GM19035 (cell line): ENCODE results near the gene SIK3.

Experiments
- ATAC-seq: cut with Tn5 transposase; IDR thresholded peaks from one replicate; pipeline ENCODE4 v1.9.1; 2021; ENCODE audit not compliant: unreplicated experiment

Gene SIK3

DNA sequence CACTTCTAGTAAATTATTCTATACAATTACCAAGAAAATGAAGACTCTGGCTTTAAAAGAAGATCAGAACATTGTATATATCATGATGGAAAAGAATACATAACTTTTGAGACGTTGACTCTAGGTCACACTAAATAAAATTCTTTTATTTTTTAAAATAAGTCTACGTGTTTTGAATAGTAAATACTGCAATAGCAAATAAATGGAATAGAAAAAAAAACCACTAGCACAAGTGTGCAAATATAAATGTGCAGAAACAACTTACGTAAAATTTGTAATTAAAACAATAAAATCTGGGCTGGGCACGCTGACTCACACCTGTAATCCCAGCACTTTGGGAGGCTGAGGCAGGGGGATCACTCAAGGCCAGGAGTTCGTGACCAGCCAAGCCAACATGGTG lies 17.9 kb downstream of the SIK3 start:
- no peak for ATAC-seq

DNA sequence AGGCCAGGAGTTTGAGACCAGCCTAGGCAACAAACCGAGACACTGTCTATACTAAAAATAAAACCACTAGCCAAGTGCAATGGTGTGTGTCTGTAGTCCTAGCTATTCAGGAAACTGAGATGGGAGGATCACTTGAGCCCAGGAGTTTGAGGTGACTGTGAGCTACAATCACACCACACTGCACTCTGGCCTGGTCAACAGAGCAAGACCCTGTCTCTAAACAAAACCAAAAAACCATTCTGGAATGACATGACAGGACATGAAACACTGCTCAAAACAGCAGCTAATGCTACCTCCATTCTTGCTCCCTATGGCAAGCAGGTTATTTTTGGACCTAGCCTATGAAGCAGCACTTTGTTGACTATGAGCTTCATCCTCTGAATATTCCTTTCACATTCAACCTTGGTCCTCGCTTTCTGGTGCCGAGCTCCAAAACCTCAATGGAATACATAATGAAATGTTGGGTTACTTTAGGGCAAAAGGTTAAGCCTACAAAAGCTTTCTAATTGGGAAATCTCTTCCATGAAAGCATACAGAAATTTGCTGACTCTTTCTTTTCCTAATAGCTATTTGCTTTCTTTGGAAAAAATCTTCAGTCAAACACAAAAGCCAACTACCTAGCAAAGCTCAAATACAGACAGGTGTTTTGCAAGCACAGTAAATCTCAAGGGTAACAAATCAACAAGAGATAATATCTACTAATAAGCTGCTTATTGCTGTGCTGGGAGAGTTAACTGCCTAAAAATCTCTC lies 21.1 kb downstream of the SIK3 start:
- ATAC-seq: no peak

GRCh38 chr11:117075186-117075585 lies 23.0 kb downstream of the SIK3 start:
- no peak for ATAC-seq

- no peak for ATAC-seq
Measured at GRCh38 chr11:117074119-117074518, 24.1 kb downstream of the SIK3 start.

DNA sequence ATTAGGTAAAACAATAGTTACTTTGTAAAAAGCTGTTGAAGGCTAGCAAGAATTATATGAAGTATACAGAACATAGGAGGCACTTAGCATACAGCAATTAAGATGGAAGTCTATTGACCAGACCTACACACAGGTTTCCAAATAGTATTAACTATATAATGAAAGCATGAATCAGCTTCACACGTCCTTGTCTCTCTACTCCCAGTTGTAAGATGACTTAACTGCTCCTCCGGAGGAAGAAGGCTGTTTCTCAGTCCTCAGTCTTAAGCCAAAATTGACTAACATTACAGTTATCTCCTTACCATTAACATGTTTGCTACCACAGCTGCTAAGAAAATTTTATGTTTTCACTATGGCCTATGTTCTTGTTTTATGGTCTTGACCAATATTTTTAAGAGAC lies 24.7 kb downstream of the SIK3 start:
- no peak for ATAC-seq

GRCh38 chr11:117072517-117073461 lies 25.4 kb downstream of the SIK3 start:
- ATAC-seq: no peak

DNA sequence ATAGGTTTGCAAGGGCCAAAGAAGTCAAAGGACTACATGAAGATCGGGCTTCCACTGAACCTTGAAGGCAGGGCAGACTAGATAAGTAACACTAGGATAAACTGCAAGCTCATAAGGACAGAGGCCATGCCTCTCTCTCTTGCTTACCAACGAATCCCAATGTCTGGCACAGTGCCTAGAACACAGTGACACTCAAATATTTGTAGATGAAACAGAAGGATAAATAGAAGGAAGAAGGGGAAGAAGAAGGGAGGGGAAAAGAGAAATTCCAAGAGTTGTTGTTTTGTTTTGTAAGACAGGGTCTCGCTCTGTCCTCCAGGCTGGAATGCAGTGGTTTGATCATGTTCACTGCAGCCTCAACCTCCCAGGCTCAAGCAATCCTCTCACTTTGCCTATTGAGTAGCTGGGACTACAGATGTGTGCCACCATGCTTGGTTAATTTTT lies 26.9 kb downstream of the SIK3 start:
- no peak for ATAC-seq

- ATAC-seq: no peak
Measured at GRCh38 chr11:117070016-117070415, 28.2 kb downstream of the SIK3 start.

GRCh38 chr11:117068303-117068860 lies 29.8 kb downstream of the SIK3 start:
- ATAC-seq: no peak

DNA sequence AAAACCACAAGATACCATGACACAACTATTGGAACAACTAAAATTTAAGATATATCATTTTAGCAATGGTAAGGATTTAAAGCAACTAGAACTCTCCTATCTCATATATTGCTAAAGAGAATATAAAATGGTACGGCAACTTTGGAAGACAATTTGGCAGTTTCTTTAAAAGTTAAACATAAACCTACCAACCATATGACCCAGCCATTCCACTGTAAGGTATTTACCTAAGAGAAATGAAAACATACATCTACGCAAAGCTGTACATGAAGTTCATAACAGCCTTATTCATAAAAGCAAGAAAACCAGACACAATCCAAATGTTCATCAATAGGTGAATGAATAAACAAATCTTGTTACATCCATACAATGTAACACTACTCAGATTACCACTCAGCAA lies 31.3 kb downstream of the SIK3 start:
- no peak for ATAC-seq

DNA sequence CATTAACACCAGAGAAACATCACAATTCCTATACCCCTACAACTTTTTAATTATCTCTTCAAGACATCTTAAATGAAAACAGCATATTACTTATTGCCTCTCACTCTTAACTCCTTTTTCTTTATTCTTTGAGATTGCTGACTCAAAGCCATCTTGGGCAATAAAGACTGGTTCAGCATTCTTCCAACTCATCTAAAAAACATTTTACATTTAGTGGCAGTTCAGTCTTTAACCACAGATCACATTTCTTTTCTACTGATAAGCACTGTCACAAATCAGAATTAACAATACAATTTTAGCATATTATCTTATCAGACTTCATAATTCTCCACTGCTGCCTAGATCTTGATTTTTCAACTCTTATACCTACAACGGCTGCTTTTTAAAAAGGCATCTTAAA lies 34.0 kb downstream of the SIK3 start:
- ATAC-seq: no peak

DNA sequence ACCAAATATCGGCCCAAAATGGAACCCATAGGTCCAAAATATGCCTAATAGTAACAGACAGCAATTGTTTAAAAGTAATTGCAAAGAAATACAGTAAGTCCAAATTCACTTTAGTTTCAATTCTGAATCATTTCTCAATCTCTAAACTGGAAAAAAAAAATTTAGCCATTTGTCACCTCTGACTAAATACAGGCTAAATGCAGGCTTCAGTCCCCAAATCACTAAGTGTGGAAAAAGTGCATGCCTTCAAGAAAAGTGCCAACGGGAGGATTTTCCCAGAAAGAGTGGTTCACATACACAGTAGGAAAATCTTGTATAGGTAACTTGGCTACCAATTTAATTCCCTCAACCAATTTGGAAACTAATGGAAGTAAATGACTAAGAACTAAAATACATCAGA lies 35.7 kb downstream of the SIK3 start:
- no peak for ATAC-seq

DNA sequence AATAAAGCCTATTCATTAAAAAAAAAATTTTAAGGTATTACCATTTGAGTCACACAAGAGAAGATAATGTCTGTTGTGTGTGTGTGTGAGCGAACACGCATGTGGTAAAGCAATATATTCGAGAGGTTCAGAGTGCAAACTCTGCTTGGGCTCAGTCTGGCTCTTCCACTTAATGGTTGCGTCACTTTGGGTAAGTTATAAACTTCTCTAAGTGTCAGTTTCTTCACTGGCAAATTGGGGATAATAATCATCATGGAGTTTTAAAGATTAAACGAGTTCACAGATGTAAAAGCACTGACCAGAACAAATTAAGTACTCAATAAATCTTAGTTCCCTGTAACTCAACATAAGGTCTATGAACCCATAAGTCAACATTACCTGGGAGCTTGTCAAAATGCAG lies 37.0 kb downstream of the SIK3 start:
- no peak for ATAC-seq

DNA sequence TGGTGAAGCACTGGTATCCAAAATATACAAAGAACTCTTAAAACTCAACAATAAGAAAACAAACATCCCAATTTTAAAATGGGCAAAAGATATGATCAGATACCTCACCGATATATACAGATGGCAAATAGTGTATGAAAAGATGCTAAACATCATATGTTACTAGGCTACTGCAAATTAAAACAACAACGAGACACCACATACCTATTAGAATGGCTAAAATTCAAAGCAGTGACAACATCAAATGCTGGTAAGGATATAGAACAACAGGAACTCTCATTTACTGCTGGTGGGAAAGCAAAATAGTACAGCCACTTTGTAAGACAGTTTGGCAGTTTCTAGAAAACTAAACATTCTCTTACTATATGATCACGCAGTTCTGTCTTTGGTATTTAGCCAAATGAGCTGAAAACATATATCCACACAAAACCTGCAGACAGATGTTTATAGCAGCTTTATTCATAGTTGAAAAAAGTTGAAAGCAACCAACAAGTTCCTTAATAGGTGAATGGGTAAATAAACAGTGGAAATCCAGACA lies 38.5 kb downstream of the SIK3 start:
- ATAC-seq: no peak

DNA sequence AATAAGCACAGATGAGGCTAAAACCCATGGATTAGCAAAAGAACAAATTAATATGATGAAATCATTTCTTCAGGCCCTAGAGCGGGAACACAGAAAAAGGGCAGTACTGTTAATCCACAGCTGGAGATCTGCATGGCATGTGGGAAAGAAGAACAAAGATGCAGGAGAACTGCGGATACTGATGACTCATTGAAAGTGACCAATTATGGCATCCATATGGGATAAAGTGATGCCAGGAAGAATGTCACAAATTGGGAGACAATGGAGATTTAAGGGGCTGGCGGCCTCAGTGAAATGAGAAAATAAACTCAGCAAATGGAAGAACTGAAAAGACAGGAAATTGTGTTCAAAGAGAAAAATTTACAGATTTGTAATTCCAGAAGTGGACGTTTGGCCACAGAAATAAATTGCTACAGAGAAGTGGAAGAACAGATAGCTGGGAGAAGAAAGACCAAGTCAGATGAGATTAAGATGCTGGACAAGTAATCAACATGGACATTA lies 39.4 kb downstream of the SIK3 start:
- ATAC-seq: no peak

GRCh38 chr11:117057727-117058126 lies 40.5 kb downstream of the SIK3 start:
- no peak for ATAC-seq

GRCh38 chr11:117057317-117057716 lies 40.9 kb downstream of the SIK3 start:
- no peak for ATAC-seq

DNA sequence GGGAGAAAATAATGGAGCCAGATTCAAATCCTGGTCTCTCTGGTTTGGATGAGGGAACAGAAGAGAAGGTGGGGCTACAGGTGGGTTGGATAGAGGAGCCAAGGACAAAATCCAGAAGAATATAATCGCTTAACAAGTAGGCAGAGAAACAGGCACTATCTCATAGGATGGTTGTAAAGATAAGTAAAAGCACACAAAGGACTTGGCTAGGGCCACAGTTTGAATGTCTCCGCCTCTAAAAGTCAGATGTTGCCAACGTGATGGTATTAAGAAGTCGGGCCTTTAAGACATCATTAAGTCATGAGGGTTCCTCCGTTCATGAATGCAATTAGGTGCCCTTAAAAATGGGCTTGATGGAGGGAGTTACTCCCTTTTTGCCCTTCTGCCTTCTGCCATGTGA lies 42.8 kb downstream of the SIK3 start:
- ATAC-seq: no peak

GRCh38 chr11:117054382-117054781 lies 43.8 kb downstream of the SIK3 start:
- no peak for ATAC-seq

DNA sequence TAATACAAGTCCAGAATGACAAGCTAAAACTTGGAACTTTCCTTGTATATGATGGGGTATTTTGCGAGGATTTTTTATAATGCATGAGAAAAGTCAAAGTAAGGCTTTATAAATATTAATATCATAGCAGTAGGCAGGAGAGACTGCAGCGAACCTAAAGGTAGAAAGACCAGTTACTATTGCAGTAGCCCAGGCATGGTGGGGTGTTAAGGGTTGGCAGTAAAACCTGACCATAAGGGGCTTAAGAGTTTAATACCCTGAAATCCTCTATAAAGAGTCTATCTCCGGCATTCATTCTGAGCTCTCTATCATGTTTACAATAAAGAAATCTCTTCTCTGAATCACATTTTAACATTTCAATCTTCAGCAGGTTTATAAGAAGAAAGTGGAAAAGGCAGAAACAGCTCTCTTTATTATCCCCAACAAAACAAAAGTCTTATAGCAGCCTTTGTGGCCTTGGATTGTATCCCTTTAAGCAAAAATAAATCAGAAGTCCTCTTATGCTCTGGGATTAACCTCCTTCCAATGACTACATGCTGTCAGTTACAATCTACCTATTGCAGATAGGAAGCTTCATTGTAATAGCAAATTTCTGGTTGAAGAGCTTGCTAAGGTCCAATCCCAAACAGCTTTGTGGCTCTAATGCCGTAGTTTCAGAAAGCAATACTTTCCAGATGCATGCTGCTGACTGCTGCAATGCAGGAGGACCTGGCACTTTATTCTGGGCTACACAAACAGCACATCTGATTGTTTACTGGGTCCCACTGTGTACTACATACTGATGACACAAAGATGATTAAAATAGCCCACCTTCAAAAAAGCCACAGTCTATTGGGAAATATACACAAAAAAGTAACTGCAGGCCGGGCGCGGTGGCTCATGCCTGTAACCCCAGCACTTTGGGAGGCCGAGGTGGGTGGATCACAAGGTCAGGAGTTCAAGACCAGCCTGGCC lies 45.8 kb downstream of the SIK3 start:
- ATAC-seq: no peak
